ENCODE measurements around the gene CDK14.

CDK14 gene

DNA sequence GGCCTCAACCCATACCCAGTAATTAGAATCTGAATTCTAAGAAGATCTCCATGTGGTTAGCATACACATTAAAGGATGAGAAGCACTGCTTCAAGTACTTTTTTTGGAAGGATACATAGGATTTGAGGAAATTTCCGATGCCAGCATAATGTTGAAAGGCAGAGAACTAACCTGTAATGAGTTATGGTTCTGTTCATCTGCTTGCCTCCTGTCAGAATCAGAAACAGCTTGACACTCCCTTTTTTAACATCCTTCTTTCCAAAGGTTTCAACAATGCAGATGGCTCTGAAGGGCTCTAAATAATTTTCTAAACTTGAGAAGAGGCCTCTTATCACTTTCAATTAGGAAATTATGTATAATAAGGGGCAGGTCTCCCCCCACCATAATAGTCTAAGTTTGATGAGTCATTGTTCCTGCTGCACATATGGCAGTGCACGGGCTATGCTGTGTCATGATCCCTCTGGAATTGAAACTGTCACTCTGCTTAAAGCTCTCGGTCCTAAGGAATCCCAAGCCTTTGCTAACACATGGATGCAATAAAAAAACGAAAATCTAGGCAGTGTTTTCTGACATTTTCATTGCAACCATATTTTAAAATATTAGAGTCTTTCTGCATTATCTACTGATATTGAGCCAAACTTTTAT is 376.9 kb downstream of the CDK14 start:
- no peak for FAIRE-seq

DNA sequence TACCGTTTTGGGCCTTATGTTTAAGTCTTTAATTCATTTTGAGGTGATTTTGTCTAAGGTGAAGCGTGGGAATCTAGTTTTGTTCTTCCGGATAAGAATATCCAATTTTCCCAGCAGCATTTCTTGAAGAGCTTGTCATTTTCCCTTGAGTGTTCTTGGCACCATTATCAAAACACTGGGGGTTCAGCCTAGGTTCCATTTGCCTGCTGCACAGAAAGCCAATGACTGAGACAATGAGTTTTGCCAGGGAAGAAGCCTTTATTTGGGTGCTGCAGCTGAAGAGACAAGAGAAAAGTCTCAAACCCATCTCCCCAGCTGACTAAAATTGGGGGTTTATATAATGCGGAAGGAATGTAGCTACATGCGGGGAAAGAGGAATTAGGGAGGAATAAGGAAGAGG is 380.9 kb downstream of the CDK14 start:
- FAIRE-seq = no peak

DNA sequence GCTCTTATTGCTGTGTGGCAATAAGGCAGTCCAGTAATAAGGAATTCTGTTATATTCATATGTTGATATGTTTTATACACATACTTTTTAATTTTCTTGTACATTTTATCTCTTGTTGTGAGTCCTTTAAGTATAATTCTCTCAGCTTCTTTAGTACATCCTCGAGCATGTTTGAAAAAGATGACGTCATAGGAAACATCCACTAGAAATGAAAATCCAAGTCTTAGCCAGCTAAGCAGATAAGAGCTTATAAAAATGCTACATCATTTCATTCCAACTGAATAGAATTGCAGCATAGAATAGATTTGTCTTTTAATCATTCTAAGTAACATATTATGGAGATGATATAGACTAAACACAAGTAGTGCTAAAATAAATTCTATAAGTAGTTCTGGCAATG is 384.4 kb downstream of the CDK14 start:
- FAIRE-seq = no peak

DNA sequence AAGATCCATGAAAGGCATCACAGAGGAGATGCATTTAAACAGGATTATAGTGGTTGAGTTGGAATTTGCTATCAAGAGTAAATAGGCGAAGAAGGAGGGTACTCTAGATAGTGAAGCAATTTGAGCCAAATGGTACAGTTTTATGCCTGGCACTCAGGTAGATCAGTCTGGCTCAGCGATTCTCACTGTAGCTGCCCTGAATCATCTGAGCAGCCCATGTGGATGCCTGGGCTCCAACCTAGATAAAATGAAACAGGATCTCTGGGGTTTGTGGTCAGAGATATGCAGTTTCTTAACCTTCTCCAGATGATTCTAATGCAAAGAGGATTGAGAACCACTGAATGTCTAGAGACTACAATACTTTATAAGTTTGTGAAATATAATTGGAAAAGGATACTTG is 386.1 kb downstream of the CDK14 start:
- FAIRE-seq = no peak

DNA sequence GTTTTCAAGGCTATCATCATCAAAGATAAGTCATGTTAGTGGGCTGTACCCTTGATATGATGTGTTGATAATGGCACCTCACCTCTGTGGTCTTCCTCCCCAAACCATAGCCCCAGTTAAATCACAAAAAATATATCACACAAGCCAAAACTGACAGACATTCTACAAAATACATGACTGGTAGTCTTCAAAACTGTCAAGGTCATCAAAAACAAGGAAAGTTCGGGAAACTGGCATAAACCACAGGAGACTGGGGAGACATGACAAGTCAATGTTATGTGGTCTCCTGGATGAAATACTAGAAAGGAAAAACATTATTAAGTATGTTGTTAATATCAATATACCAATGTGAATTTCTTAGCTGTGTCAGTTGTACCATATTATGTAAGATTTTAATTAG is 388.6 kb downstream of the CDK14 start:
- no peak for FAIRE-seq

DNA sequence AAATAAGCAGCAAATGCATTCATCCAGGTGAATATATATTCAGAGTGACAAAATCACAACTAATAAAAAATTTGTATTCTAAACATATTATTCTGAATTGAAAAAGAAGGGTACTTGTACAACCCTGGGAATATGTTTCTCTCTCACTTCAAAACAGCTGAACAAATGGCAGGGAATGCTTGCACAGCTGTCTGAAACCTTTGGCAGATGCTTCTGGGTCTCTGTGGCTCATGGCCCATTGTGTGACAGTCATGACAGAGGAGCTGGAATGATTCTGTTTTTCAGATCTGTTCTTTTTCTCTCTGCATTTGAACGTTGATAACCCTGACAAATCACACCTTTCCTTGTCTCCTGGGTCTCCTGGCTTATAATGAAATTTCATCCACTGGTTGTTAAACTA is 392.4 kb downstream of the CDK14 start:
- no peak for FAIRE-seq

DNA sequence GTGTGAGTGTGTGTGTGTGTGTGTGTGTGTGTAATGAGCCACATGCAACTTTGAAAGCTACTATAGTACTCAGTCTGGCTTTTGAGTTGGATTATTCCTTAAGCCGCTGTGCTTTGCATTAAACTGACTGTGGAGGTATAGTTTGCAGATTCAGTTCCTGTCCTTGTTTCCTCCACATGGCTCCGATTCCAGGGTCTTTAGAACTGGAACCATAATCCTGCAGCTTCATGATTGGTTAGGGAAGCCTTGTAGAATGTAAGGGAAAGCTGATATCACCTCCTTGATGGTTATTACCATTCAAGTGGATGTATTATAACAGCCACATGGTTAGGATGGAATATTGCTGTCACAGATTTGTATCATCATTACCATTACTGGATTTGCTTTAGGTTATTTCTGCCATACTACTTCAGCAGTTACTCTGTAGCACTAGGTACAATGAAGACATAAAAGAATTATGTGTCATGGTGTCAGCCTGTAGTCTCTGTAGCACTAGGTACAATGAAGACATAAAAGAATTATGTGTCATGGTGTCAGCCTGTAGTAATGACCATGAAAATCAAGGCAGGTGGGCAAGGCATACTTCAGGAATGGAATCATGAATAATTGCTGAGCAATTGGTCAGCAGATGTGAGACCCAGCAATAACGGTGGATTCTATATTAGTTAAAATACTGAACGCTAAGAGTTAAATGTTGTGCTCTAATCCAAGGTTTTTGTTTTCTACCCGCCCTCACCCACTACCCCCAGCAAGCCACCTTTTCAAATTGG is 393.1 kb downstream of the CDK14 start:
- FAIRE-seq = no peak

DNA sequence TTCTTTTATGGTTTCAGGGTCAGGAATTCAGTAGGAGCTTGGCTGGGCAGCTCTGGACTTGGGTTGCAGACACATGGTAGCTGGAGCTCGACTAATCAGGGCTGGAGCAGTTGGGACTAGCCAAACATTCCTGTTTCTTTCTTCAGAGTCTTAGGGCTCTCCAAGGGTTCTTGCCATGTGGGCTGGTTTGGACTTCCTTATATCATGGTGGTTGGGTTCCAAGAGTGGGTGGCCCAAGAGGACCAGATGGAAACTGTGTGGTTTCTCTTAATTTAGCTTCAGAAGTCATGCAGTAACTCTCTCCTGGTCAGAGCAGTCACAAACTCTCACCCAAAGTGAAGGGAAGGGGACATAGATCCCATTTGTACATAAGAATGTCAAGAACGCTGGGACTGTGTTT is 398.0 kb downstream of the CDK14 start:
- FAIRE-seq = no peak

DNA sequence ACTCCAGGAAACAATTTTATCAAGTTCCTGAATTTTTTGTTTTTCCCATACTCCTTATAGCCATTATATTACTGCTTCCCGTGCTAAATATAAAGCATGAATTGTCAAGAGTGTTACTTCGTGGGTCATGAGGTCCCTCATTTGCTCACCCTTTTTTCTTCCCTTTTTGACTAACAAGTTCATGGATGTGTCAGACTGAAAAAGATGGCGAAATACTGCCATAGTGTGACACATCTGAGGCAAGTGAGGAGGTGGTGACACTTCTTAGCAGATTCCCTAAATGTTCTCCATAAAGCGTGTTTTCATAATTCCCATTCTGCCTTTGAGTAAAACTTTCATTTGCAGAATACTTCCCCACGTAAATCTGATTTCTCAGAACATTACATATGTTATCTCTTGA is 398.5 kb downstream of the CDK14 start:
- FAIRE-seq = no peak

DNA sequence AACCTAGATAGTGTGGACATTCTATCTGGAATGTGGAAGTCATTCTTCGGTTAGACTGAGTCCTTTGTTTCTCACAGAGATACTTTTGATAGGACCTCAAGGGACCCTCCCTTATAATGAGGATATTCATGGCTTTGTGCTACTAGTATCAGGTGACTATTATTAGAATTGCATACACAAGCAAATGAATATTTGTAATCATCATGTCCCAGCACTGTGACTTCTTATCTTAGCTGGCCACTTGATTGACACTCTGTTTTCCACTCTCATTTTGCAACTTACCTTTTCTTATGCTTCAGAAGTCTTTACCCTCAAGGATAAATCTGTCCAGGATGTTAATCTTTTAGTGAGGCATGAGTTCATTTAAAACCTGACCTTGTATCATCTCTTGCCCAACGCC is 399.9 kb downstream of the CDK14 start:
- FAIRE-seq = no peak

DNA sequence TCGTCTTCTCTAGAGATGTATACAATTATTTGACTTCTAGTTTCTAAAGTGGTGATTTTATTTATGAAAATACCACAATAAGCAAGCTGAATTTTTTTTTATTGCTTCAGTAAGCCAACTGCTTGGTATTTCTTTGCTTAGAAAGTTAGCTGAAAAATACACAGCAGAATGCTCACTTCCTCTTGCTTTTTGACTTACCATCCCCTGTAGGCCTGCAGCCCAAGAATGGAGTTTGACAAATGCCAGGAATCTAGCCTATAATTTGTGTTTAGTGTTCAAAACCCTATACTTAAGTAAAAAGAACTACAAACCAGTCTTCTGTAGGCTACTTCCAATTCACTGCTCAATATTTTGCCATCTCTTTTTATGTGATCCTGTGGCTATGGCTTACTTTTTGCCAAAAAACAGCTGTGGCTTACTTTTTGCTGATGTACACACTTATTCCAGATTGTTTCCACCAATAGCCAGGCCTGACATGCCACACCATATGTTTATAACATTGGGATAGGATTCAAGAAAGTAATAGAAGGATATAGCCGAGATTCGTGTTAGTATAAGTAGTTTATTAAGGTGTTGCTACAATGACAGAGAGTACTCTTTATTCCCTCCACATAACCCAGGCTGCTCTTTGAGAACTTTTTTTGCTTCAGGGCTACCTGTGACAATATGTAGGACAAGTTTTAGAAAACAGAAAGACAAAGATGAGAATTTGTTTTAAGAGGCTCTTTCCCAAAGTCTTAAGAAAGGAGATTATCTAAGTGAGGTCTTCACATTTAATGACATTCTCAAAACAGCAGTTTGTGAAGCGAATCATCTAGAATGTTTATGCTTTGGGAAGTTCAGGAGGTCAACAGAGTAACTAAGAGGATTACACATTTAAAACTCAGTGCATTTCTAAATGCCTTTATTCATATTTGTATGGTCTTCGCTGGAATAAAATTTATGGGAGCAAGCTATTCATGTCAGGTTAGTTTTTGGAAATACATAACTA is 404.2 kb downstream of the CDK14 start:
- no peak for FAIRE-seq

DNA sequence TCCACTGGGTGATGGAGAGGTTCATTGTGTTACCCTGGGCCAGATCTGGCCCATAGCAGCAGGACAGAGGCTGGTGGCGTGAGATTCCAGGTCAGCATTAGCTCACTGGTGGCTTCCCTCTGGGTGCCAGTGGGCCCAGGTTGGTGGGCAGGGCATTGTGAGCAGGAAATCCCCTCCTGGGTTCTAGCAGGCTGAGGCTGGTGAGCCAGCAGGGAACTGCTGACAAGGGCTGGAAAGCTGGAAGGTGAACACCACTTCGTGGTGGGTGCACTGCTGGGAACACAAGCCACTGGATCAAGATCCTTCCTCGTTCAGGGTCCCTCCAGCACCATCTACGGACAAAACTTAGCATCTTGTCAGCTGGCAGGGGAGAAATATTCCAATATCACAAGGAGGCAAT is 408.9 kb downstream of the CDK14 start:
- no peak for FAIRE-seq

DNA sequence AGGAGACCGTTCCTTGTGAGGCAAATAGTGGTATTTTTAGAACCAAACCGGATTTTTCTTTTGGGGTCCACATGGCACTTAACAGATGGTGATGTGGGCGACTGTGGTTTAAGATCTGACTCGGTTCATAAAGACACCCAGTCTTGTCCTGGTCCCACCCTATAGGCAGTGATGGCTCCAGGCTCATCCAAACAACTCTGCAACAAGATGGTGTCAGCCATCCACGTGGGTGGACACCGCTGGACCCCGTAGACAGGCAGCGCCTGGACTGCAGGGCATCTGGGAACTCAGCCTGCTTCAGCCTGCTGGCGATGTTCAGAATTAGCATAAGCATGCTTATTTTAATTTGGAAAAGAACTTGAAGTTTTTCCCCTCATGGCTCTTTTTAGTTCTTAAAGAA is 409.7 kb downstream of the CDK14 start:
- FAIRE-seq = no peak

DNA sequence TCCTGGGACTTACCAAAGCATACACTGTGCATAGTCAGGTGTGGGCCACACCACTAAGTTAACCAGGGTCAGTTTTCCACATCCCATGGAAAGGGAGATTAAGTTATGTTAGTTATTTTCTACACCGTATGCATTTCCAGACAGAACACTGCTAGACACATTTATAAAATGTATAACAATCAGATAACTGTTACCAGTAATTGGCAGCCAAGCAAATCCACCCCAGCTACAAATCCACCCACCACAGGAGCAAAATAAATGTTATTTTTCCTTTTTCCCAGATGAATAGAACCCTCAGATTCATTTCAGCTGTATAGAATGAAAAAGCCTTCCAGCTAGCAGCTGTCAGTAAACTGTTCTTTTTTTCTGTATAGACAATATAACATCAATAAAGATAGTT is 411.2 kb downstream of the CDK14 start:
- FAIRE-seq = no peak

DNA sequence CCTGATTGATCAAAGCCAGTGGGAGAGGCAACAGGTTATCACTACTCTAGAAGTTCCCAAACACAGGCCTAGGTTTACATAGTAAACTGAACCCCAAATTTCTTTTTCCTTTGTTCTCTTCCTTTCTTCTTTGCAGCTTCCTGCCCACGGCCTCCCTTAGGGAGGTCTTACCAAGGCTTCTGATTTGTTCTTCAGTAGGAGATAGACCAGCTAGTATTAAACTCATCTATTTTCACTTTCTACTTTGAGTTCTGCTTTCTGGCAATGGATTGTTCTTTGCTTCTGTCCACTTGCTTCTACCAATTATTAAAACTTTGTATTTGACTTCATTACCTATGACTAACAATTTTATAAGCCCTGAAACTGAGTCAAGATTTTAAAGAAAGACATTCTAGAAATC is 417.0 kb downstream of the CDK14 start:
- no peak for FAIRE-seq

DNA sequence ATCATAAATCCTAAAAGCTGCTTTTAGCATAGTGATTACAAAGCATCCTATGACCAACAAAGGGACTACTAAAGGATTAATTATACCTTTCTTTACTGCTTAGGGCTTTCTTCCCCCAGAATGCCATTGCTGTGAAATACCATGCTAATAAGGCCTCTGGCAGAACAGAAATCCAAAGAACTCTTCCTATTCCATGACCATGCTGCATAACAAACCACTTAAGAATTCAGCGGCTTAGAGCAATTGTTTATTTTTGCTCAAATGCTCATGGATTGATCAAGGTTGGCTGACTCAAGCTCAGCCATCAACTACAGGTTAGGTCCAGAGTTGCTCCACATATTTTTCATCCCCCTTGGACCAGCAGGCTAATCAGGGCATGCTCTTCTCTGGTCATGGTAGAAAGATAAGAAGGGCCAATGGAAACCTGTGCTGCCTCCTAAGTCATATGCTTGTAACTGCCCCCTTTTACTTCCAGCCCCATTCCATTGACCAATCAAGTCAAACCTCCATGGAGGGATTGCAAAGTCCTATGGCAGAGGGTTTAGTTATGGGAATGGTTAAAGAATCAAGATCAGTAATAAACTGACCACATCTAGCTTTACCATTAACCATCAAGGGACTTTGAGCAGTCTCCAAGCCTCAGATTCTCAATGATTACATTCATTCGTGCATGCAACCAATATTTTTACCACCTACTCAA is 423.7 kb downstream of the CDK14 start:
- no peak for FAIRE-seq

DNA sequence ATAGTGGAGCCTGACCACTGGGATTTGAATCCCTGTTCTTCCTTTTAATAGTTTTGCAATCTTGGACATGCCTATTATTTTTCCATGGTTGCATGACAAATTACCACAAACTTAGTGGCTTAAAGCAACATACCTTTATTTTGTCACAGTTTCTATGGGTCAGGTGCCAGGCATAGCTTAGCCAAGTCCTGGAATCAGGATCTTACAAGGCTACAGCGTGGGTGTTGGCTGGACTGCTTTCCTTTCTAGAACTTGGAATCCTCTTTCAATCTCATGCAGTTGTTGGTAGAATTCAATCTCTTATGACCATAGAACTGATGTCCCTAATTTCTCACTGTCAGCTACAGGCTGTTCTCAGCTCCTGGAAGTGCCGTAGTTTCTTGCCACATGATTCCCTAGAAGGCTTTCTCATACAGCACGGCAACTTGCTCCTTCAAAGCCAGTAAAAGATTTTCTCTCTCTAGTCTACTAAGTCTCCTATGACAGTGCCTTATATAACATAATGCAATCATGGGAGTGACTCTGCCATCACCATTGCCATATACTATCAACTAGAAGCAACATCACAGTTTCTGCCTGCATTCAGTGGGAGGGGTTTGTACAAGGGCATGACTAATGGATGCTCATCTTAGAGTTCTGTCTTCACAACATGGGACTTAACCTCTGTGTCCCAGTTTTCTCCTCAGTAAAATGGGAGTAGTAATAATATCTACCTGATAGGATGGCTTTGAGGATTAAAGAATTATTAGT is 424.7 kb downstream of the CDK14 start:
- FAIRE-seq = no peak

DNA sequence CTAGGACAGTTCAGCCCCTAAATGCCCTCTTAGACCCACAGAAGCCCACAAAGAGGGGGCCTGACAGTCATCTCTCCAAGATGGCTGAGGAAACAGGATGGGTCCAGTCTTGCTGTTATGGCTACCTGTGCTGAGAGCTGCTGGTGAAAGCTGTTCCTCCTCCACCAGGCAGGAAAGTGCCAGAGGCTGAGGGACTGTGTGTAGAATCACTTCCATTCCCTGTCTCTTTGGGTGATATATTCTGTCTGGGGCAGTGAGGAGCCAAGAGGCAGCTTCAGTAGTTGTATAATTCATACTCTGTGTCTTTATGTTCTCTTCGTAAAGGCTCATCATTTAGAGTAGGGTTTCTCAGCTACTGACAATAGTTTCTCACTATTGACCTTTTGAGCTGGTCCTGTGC is 425.8 kb downstream of the CDK14 start:
- FAIRE-seq = no peak

DNA sequence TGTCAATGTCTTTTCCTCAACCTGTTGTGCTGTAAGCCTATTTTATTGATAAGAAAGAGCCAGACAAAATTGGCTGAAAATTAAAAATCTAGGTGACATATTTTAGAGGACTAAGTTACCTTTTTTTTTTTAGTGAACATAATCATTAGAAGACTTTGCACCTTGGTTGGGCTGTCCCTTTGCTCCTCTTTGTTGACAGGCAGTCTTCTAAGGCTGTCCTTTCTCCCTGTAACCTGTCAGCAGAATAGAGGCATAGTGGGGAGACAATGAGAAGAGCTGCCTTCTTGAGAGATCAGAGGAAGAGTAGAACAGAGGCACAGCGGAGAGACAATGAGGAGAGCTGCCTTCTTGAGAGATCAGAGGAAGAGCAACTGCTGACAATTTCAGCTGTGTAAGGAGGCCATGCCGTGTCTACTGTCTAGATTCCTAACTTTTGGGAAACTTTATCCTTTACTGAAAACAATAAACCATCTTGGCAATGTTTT is 429.8 kb downstream of the CDK14 start:
- FAIRE-seq = no peak

DNA sequence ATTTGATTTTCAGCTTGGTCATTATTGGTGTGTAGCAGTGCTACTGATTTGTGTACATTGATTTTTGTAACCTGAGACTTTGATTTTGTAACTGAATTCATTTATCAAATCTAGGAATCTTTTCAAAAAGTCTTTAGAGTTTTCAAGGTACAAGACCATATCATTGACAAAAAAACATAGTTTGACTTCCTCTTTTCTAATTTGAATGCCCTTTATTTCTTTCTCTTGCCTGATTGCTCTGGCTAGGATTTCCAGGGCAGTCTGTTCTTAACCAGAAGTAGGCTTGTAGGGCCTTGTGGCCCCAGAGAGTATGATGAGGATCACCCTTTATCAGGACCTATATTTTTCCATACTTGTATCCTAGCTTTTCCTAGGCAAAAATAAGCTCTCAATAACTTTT is 433.6 kb downstream of the CDK14 start:
- no peak for FAIRE-seq

DNA sequence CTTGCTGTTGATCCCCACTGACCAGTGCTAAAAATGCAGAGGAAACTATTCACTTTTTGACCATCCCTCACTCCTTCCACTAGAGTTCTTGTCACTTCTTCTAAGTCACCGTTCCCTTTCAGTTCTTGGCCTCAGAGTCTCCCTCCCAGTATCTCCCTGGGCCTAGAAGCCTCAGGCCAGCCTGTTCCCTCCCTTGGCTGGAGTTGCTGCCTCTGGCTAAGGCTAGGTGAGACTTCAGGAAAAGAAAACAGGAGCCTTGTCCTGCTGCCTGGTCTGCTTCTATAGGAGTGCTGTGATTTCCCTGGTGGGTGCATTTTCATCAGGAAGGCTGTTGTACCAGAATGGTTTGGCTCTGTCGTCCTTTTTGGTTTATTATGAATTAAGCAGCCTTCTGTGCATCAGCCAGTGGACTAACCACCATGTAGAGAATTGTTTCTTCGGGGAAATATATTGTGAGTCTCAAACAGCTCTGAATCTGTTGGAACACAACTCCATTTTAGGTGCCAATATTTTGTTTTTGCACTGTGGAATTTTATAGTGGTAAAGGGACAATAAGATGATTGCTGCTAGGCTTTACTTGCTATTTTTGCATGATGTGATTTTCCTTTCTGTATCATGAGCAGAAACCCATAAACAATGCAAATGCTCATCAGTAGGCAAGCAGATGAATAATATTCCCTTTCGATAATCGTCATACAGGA is 434.7 kb downstream of the CDK14 start:
- no peak for FAIRE-seq
